Neural progenitor cell (in vitro differentiated cells): ENCODE results near the gene PODN. TPM values are rescaled to one million over a fixed set of nuclear protein-coding genes. Genes with fewer than 3 reads are reported as not detected.

Experiments
- DNase-seq: peaks from one replicate; pipeline ENCODE4 v3.0.0-alpha.2; 2016; ENCODE audit warnings: low spot score
- H2AFZ ChIP-seq: fragments of 200-600 bp; sonication (generic); replicated peaks from 2 replicates; pipeline ENCODE4 v1.6.1; 2016; ENCODE audit warnings: antibody characterized with exemption
- H3F3A ChIP-seq: fragments of 200-600 bp; sonication (generic); 2 replicates; pipeline ENCODE4 v1.6.1; 2016; ENCODE audit warnings: antibody characterized with exemption, low read depth
- H3K27ac ChIP-seq: fragments of 200-600 bp; sonication (generic); 2 replicates; pipeline ENCODE4 v1.5.1; 2016; ENCODE audit warnings: mild to moderate bottlenecking
- H3K27me3 ChIP-seq: fragments of 200-600 bp; sonication (generic); 2 replicates; pipeline ENCODE4 v1.6.1; 2016; ENCODE audit warnings: mild to moderate bottlenecking, moderate library complexity
- H3K36me3 ChIP-seq: fragments of 200-600 bp; sonication (generic); 2 replicates; pipeline ENCODE4 v1.5.1; 2016
- H3K4me1 ChIP-seq: fragments of 200-600 bp; sonication (generic); 2 replicates; pipeline ENCODE4 v1.6.1; 2016; ENCODE audit warnings: mixed run types
- H3K4me2 ChIP-seq: fragments of 200-600 bp; sonication (generic); 2 replicates; pipeline ENCODE4 v1.6.1; 2016
- H3K4me3 ChIP-seq: fragments of 200-600 bp; sonication (generic); 2 replicates; pipeline ENCODE4 v1.5.1; 2016
- H3K79me2 ChIP-seq: fragments of 200-600 bp; sonication (generic); 2 replicates; pipeline ENCODE4 v1.6.1; 2016; ENCODE audit warnings: low read depth
- H3K9ac ChIP-seq: fragments of 200-600 bp; sonication (generic); 2 replicates; pipeline ENCODE4 v1.6.1; 2016
- H3K9me3 ChIP-seq: fragments of 200-600 bp; sonication (generic); 2 replicates; pipeline ENCODE4 v1.5.1; 2016; ENCODE audit warnings: low read depth
- H4K20me1 ChIP-seq: fragments of 200-600 bp; sonication (generic); 2 replicates; pipeline ENCODE4 v1.6.1; 2016; ENCODE audit warnings: low read depth
- H3K27ac Mint-ChIP-seq: 3 replicates; pipeline ENCODE4 v1.8.0; 2021; ENCODE audit warnings: mixed read lengths
- H3K27me3 Mint-ChIP-seq: 2 replicates; pipeline ENCODE4 v1.8.0; 2022; ENCODE audit warnings: low read depth, mild to moderate bottlenecking, inconsistent platforms, moderate library complexity, mixed read lengths; ENCODE audit not compliant: insufficient read depth
- H3K36me3 Mint-ChIP-seq: 3 replicates; pipeline ENCODE4 v1.8.0; 2021; ENCODE audit warnings: mixed read lengths
- H3K4me1 Mint-ChIP-seq: 3 replicates; pipeline ENCODE4 v1.8.0; 2021; ENCODE audit warnings: mixed read lengths
- H3K4me3 Mint-ChIP-seq: 3 replicates; pipeline ENCODE4 v1.8.0; 2021; ENCODE audit warnings: mild to moderate bottlenecking, moderate library complexity, mixed read lengths
- H3K9me3 Mint-ChIP-seq: 3 replicates; pipeline ENCODE4 v1.8.0; 2020; ENCODE audit warnings: mixed read lengths
- EZH2 ChIP-seq: fragments of 200-600 bp; sonication (generic); IDR thresholded peaks from 2 replicates; pipeline ENCODE4 v1.6.1; 2017; ENCODE audit warnings: antibody characterized with exemption, mild to moderate bottlenecking, moderate library complexity
- EZH2phosphoT487 ChIP-seq: fragments of 200-600 bp; sonication (generic); IDR thresholded peaks from 2 replicates; pipeline ENCODE4 v1.6.1; 2017; ENCODE audit warnings: antibody characterized with exemption
- total RNA-seq: library from RNA; depleted of rRNA; stranded (reverse); fragments of >200 nt; gene quantifications from 2 replicates; pipeline ENCODE4 v1.2.3, GENCODE V29; 2015; ENCODE audit warnings: low replicate concordance
- TF ChIP-seq, protein P1 (sequence below): fragments of 200-600 bp; sonication (generic); IDR thresholded peaks from 2 replicates; pipeline ENCODE4 v1.5.1; 2017; ENCODE audit warnings: antibody characterized with exemption, mild to moderate bottlenecking

Gene PODN
- total RNA-seq, 1 donor from 2014 or later = not detected

GRCh38 chr1:53073868-53074311, 11.9 kb downstream of the PODN start:
- Histone ChIP-seq H3K4me1 (peaks cover 20% of the 10 kb centered on the region), H3K79me2 (no peaks in the 10 kb centered on the region), H2AFZ (no peak overlapping the region), H3K4me3 (no peak overlapping the region), H3K36me3 (no peaks in the 10 kb centered on the region), H3K9me3 (no peaks in the 10 kb centered on the region), H3K4me2 (no peak overlapping the region), H3K27ac (no peak overlapping the region), H3F3A (no peaks in the 10 kb centered on the region), H3K27me3 (no peaks in the 10 kb centered on the region), H3K9ac (no peak overlapping the region), H4K20me1 (no peaks in the 10 kb centered on the region)
- Mint-ChIP-seq H3K9me3 (peaks cover 2% of the 10 kb centered on the region), H3K36me3 (no peaks in the 10 kb centered on the region), H3K27ac (peak overlapping the region; percentile 29), H3K27me3 (peaks cover 18% of the 10 kb centered on the region), H3K4me1 (peaks cover 20% of the 10 kb centered on the region), H3K4me3 (no peak overlapping the region)
- TF ChIP-seq, protein P1, sequence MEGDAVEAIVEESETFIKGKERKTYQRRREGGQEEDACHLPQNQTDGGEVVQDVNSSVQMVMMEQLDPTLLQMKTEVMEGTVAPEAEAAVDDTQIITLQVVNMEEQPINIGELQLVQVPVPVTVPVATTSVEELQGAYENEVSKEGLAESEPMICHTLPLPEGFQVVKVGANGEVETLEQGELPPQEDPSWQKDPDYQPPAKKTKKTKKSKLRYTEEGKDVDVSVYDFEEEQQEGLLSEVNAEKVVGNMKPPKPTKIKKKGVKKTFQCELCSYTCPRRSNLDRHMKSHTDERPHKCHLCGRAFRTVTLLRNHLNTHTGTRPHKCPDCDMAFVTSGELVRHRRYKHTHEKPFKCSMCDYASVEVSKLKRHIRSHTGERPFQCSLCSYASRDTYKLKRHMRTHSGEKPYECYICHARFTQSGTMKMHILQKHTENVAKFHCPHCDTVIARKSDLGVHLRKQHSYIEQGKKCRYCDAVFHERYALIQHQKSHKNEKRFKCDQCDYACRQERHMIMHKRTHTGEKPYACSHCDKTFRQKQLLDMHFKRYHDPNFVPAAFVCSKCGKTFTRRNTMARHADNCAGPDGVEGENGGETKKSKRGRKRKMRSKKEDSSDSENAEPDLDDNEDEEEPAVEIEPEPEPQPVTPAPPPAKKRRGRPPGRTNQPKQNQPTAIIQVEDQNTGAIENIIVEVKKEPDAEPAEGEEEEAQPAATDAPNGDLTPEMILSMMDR = no peak
- TF ChIP-seq EZH2phosphoT487 = no peak
- TF ChIP-seq EZH2 = no peak
- DNase-seq = no peak

DNA sequence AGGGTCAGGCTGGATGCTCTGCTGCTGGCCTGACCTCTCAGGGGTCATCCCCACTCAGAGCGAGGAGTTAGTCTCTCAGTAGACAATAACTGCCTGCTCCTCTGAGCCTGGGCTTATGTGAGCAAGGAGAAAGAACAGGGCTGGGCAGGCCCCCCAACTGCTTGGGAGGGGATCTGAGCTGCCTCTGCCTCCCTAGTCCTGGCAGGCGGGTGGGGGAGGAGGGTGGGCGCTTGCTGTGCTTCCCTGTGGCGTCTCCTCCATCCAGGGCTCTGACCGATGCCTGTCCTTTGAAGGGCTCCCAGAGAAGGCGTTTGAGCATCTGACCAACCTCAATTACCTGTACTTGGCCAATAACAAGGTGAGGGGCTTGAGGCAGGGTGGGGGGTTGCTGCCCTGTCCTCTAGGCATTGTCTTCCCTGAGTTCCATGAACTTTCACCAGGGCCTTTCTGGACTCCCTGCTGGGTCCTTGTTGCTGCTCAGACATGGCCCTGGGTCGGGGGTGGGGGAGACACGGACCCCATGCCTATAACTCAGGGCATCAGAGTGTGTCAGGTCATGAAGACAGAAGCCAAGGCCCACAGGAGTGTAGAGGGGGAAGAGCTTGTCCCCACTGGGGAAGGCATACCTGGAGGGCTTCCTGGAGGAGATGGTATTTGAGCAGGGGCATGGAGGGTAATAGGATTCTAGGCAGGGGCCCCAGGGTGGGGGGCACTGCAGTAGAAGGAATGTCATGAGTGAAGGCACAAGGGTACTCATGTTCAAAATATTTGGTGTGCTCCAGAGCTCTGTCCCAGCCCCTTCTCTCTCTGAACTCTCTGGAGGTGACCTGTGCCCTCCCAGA, 12.5 kb downstream of the PODN start:
- TF ChIP-seq EZH2 = no peak
- TF ChIP-seq, protein P1 = no peak
- no peak for TF ChIP-seq EZH2phosphoT487
- Mint-ChIP-seq H3K36me3 (no peaks in the 10 kb centered on the region), H3K4me1 (peaks cover 20% of the 10 kb centered on the region), H3K9me3 (peaks cover 2% of the 10 kb centered on the region), H3K27me3 (peaks cover 21% of the 10 kb centered on the region), H3K27ac (peak overlapping the region; percentile 80), H3K4me3 (peak overlapping the region; percentile 36)
- H2AFZ ChIP-seq = no peak overlapping the region
- H3K9ac ChIP-seq = no peak overlapping the region
- no peaks in the 10 kb centered on the region for H3K27me3 ChIP-seq
- no peaks in the 10 kb centered on the region for H3K79me2 ChIP-seq
- H3K4me2 ChIP-seq = no peak overlapping the region
- peaks cover 20% of the 10 kb centered on the region for H3K4me1 ChIP-seq
- no peaks in the 10 kb centered on the region for H3F3A ChIP-seq
- no peaks in the 10 kb centered on the region for H4K20me1 ChIP-seq
- H3K36me3 ChIP-seq = no peaks in the 10 kb centered on the region
- no peak for DNase-seq
- no peaks in the 10 kb centered on the region for H3K9me3 ChIP-seq
- H3K27ac ChIP-seq = no peak overlapping the region
- H3K4me3 ChIP-seq = no peak overlapping the region

DNA sequence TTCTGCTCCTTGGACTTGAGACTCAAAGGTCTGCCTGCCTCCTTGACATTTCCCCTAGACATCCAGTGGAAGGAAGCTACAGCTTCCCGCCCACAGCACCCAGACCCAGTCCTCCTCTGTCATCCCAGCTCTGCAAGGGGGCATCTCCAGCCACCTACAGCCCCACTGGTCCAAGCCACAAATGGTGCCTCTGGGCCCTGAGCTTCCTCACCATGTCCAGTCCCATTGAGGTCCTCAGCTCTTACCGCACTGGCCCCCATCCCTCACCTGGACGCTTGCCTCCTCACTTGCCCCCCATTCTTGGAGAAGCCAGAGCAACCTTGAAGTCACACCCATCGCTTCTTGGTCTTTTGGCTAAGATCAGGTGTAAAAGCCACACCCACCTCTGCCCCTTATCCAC, 13.2 kb downstream of the PODN start:
- Histone ChIP-seq H2AFZ (no peak overlapping the region), H3K4me2 (no peak overlapping the region), H3K4me1 (peaks cover 20% of the 10 kb centered on the region), H3K79me2 (no peaks in the 10 kb centered on the region), H3K27ac (no peak overlapping the region), H4K20me1 (no peaks in the 10 kb centered on the region), H3K4me3 (no peak overlapping the region), H3K9ac (no peak overlapping the region), H3K27me3 (no peaks in the 10 kb centered on the region), H3K9me3 (no peaks in the 10 kb centered on the region), H3F3A (no peaks in the 10 kb centered on the region), H3K36me3 (no peaks in the 10 kb centered on the region)
- DNase-seq = no peak
- TF ChIP-seq, protein P1 = no peak
- TF ChIP-seq EZH2phosphoT487 = no peak
- TF ChIP-seq EZH2 = no peak
- peak overlapping the region; percentile 80 for H3K27ac Mint-ChIP-seq
- H3K4me1 Mint-ChIP-seq = peaks cover 20% of the 10 kb centered on the region
- H3K27me3 Mint-ChIP-seq = peaks cover 23% of the 10 kb centered on the region
- H3K9me3 Mint-ChIP-seq = peaks cover 2% of the 10 kb centered on the region
- H3K4me3 Mint-ChIP-seq = peak overlapping the region; percentile 36
- no peaks in the 10 kb centered on the region for H3K36me3 Mint-ChIP-seq
